ENCODE data around the gene SLCO2B1. TPM values are rescaled to one million over a fixed set of nuclear protein-coding genes. Genes with fewer than 3 reads are reported as not detected.
A peak's percentile ranks its signal among the peaks of the same experiment; 100 is the strongest.

Gene SLCO2B1
- total RNA-seq, 1 donor from 2014 or later = 19.2 TPM

DNA sequence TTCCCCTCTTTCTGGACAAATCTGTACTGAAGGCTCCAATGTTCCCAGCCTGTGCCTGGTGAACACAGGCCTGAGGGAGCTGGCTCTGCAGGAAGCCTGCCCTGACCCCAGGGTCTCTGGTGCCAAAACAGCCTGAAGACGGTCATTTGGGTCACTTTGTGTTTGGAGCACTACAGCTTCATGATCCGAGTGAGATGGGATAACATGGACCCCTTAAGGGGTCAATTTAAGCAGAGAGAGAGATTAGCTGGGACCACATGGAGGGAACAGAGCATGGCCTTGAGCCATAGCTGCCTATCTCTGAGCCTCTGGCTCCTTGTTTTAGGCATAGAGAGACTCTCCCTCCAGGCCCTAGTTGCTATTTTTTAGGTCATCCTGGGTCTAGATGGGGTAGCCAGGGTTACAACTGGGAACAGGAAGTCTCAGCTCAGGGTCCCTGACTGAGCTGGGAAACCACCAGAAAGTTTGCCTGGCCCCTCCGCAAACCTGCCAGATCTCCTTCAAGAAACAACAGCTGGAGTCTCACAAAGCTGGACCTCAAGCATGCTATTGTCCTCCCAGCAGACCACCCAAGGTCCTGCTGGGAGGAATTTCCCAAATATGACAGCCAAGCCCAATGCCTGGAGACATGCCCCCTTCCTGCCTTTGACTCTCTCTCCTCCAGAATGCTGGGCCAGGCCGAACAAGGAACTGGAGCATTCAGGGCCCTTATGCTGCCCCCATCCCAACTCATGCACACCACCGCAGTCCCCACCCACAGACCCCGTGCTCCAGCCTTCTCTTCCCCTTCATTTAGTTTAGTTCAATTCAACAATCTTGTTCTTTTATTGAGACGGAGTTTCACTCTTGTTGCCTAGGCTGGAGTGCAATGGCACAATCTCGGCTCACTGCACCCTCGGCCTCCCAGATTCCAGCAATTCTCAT is 4.0 kb downstream of the SLCO2B1 start:
- no peak overlapping the region for H3K27ac Mint-ChIP-seq (ENCODE audit: unreplicated experiment)
- H3K4me3 Mint-ChIP-seq (ENCODE audit: unreplicated experiment) = no peak overlapping the region
- no peaks in the 10 kb centered on the region for H3K36me3 Mint-ChIP-seq (ENCODE audit: low read depth)
- DNase-seq (ENCODE audit: low spot score) = peak; percentile 50
- H3K9me3 Mint-ChIP-seq (ENCODE audit: low read depth) = no peaks in the 10 kb centered on the region
- TF ChIP-seq, protein P1, sequence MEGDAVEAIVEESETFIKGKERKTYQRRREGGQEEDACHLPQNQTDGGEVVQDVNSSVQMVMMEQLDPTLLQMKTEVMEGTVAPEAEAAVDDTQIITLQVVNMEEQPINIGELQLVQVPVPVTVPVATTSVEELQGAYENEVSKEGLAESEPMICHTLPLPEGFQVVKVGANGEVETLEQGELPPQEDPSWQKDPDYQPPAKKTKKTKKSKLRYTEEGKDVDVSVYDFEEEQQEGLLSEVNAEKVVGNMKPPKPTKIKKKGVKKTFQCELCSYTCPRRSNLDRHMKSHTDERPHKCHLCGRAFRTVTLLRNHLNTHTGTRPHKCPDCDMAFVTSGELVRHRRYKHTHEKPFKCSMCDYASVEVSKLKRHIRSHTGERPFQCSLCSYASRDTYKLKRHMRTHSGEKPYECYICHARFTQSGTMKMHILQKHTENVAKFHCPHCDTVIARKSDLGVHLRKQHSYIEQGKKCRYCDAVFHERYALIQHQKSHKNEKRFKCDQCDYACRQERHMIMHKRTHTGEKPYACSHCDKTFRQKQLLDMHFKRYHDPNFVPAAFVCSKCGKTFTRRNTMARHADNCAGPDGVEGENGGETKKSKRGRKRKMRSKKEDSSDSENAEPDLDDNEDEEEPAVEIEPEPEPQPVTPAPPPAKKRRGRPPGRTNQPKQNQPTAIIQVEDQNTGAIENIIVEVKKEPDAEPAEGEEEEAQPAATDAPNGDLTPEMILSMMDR (IDR thresholded peaks at IDR 0.05) = no peak
- H3K4me1 Mint-ChIP-seq (ENCODE audit: low read depth) = peaks cover 9% of the 10 kb centered on the region
- peaks cover 14% of the 10 kb centered on the region for H3K27me3 Mint-ChIP-seq (ENCODE audit: low read depth)

DNA sequence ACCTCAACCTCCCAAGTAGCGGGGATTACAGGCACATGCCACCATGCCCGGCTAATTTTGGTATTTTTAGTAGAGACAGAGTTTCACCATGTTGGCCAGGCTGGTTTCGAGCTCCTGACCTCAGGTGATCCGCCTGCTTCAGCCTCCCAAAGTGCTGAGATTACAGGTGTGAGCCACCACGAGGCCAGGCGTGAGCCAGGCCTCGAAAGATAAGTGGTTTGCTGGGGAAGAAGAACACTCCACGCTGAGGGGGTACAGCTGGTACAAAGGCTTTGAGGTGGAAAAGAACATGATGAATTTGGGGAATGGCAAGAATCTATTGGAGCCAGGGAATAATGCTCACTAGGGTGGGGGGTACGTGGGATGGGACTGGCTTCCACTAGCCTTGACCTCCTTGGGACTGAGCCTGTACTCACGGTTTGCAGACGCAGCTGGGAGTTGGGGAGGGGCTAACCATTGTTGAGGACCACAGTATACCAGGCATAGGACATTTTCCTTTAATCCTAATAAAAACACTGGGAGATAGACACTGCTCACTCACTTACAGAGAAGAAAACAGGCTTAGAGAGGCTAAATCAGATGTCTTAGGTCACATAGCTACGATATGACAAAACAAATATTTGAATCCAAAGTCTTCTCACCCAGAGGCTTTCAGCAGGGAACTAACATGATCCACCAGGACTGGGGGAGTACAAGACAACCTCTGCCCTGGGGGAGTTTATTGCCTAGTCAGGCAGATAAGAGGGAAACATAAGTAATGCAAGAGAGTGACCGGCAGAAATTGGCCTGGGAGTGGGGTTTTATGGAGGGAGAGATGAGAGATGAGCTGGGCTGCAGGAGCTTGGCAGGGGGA is 4.9 kb downstream of the SLCO2B1 start:
- Mint-ChIP-seq H3K27me3 (ENCODE audit: low read depth) (peaks cover 9% of the 10 kb centered on the region), H3K9me3 (ENCODE audit: low read depth) (peaks cover 4% of the 10 kb centered on the region), H3K36me3 (ENCODE audit: low read depth) (no peaks in the 10 kb centered on the region), H3K27ac (ENCODE audit: unreplicated experiment) (peak overlapping the region; percentile 7), H3K4me3 (ENCODE audit: unreplicated experiment) (no peak overlapping the region), H3K4me1 (ENCODE audit: low read depth) (peaks cover 9% of the 10 kb centered on the region)
- TF ChIP-seq, protein P1 (IDR thresholded peaks at IDR 0.05) = no peak
- peak; percentile 19 for DNase-seq (ENCODE audit: low spot score)

DNA sequence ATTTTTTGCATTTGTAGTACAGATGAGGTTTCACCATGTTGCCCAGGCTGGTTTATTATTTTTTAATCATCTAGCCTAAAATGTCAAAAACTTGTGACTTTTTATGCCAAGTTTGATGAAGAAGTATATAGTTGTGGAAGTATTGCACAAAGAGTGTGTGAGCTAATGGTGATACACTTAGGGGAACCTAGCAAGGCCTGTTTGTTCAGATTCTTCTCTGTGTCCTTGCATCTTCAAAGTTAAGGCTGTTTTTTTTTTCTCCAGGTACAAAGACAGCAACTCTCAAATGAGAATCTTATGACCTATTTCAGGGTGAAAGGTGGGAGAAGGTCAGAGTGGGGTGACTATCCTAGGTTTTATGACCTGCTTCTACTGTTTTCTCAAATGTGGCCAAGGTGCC is 7.3 kb downstream of the SLCO2B1 start:
- no peak overlapping the region for H3K27ac Mint-ChIP-seq (ENCODE audit: unreplicated experiment)
- peaks cover 3% of the 10 kb centered on the region for H3K36me3 Mint-ChIP-seq (ENCODE audit: low read depth)
- TF ChIP-seq, protein P1 (IDR thresholded peaks at IDR 0.05) = no peak
- peaks cover 9% of the 10 kb centered on the region for H3K4me1 Mint-ChIP-seq (ENCODE audit: low read depth)
- no peak for DNase-seq (ENCODE audit: low spot score)
- H3K4me3 Mint-ChIP-seq (ENCODE audit: unreplicated experiment) = no peak overlapping the region
- H3K27me3 Mint-ChIP-seq (ENCODE audit: low read depth) = peaks cover 1% of the 10 kb centered on the region
- H3K9me3 Mint-ChIP-seq (ENCODE audit: low read depth) = peaks cover 11% of the 10 kb centered on the region

DNA sequence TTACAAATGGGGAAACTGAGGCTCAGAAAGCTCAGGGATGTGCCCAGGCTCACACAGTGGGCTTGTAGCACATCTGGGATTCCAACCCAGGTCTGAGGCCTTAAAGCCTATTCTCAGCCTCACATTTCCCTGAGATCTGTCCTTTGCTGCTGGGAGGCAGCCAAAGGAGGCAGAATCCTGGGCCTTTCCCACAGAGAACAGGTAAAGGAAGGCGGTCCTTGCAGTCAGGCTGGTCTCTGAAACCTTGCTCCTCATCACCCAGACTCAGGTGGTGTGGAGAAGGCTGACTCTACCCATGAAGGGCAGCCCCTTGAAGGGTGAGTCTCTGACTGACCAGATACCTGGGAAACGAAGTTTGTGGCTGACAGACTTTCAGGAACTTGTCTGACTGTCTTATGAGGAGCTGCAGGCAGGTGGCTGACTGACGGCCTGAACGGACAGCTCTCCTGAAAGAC is 7.8 kb downstream of the SLCO2B1 start:
- Mint-ChIP-seq H3K36me3 (ENCODE audit: low read depth) (peaks cover 3% of the 10 kb centered on the region), H3K4me3 (ENCODE audit: unreplicated experiment) (no peak overlapping the region), H3K27ac (ENCODE audit: unreplicated experiment) (no peak overlapping the region), H3K9me3 (ENCODE audit: low read depth) (peaks cover 11% of the 10 kb centered on the region), H3K27me3 (ENCODE audit: low read depth) (peaks cover 6% of the 10 kb centered on the region), H3K4me1 (ENCODE audit: low read depth) (peaks cover 9% of the 10 kb centered on the region)
- peak; percentile 17 for DNase-seq (ENCODE audit: low spot score)
- TF ChIP-seq, protein P1 (IDR thresholded peaks at IDR 0.05) = no peak

Data from chondrocyte (in vitro differentiated cells).